Activated T-cell treated with anti-CD3 and anti-CD28 coated beads, Interleukin-2, amount 50 U/mL, for 24 hours (primary cell): ENCODE results near the gene APOBEC3C.
"Not testable (repeated sequence)": the region's sequence is repeated elsewhere in the genome, so short reads cannot be mapped to it uniquely, and the experiment has no call there.

ENCODE experiments used
- DNase-seq: peaks from one replicate; pipeline ENCODE4 v3.0.0-alpha.2; 2020
- H3K27ac Mint-ChIP-seq: 2 replicates; pipeline ENCODE4 v1.8.0; 2020; ENCODE audit warnings: mild to moderate bottlenecking, mixed read lengths
- H3K27me3 Mint-ChIP-seq: 2 replicates; pipeline ENCODE4 v1.8.0; 2020; ENCODE audit warnings: mixed read lengths
- H3K36me3 Mint-ChIP-seq: 2 replicates; pipeline ENCODE4 v1.8.0; 2020; ENCODE audit warnings: low read depth, mixed read lengths
- H3K4me1 Mint-ChIP-seq: 2 replicates; pipeline ENCODE4 v1.8.0; 2020; ENCODE audit warnings: low read depth, mixed read lengths
- H3K4me3 Mint-ChIP-seq: 2 replicates; pipeline ENCODE4 v1.8.0; 2020; ENCODE audit warnings: mild to moderate bottlenecking, moderate library complexity, mixed read lengths
- H3K9me3 Mint-ChIP-seq: 2 replicates; pipeline ENCODE4 v1.8.0; 2020; ENCODE audit warnings: mixed read lengths

Gene APOBEC3C

GRCh38 chr22:38974170-38974825 lies 39.8 kb upstream of the APOBEC3C start:
- Mint-ChIP-seq H3K9me3 (peaks cover 3% of the 10 kb centered on the region), H3K27me3 (peaks cover 17% of the 10 kb centered on the region), H3K27ac (no peak overlapping the region), H3K4me3 (no peak overlapping the region), H3K4me1 (peaks cover 8% of the 10 kb centered on the region), H3K36me3 (no peaks in the 10 kb centered on the region)
- no peak for DNase-seq

DNA sequence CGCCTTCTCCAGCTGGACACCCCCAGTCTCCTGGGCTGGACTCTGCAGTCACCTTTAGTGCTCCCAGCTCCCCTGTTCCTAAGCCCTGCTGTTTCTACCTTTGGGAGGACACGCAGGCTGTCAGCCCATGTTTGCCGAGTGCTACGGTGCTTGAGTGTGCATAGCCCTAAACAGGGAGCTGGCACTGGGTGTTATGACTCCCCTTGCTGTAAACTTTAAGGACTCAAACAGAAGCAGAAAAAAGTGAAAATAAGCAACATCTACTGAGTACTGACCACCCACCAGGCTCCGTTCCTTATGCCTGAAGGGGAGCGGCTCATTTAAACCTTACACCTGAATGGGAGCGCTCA lies 39.3 kb upstream of the APOBEC3C start:
- H3K4me1 Mint-ChIP-seq, result peaks cover 8% of the 10 kb centered on the region
- no peaks in the 10 kb centered on the region for H3K36me3 Mint-ChIP-seq
- H3K9me3 Mint-ChIP-seq, result peaks cover 3% of the 10 kb centered on the region
- H3K27me3 Mint-ChIP-seq, result peaks cover 14% of the 10 kb centered on the region
- no peak overlapping the region for H3K27ac Mint-ChIP-seq
- H3K4me3 Mint-ChIP-seq, result no peak overlapping the region
- no peak for DNase-seq

GRCh38 chr22:38977289-38977688 lies 36.8 kb upstream of the APOBEC3C start:
- H3K36me3 Mint-ChIP-seq, H3K27ac Mint-ChIP-seq, DNase-seq, H3K9me3 Mint-ChIP-seq, H3K27me3 Mint-ChIP-seq, H3K4me3 Mint-ChIP-seq: not testable (repeated sequence)
- peaks cover 22% of the 10 kb centered on the region for H3K4me1 Mint-ChIP-seq

DNA sequence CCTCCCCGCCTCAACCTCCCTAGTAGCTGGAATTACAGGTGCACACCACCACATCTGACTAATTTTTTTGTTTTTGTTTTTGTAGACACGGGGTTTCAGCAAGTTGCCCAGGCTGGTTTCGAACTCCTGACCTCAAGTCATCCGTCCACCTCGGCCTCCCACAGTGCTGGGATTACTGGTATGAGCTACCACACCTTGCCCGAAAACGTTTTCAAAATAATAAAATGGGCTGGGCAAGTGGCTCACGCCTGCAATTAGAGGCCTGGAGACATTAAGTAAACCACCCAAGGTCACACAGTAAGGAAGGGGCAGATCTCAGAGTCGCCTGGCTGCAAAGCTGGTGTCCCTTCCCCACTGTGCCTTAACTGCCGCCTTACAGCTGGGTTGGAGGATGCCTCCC lies 33.5 kb upstream of the APOBEC3C start:
- peaks cover 47% of the 10 kb centered on the region for H3K4me1 Mint-ChIP-seq
- not testable (repeated sequence) for H3K9me3 Mint-ChIP-seq, H3K27ac Mint-ChIP-seq, DNase-seq, H3K27me3 Mint-ChIP-seq, H3K36me3 Mint-ChIP-seq, H3K4me3 Mint-ChIP-seq

- H3K9me3 Mint-ChIP-seq, result peaks cover 6% of the 10 kb centered on the region
- no peak overlapping the region for H3K27ac Mint-ChIP-seq
- DNase-seq, result no peak
- peaks cover 53% of the 10 kb centered on the region for H3K4me1 Mint-ChIP-seq
- H3K4me3 Mint-ChIP-seq, result peak overlapping the region; percentile 35
- peaks cover 2% of the 10 kb centered on the region for H3K27me3 Mint-ChIP-seq
- H3K36me3 Mint-ChIP-seq, result peaks cover 5% of the 10 kb centered on the region
These were observed 32.8 kb upstream of the APOBEC3C start for GRCh38 chr22:38981005-38981991.

DNA sequence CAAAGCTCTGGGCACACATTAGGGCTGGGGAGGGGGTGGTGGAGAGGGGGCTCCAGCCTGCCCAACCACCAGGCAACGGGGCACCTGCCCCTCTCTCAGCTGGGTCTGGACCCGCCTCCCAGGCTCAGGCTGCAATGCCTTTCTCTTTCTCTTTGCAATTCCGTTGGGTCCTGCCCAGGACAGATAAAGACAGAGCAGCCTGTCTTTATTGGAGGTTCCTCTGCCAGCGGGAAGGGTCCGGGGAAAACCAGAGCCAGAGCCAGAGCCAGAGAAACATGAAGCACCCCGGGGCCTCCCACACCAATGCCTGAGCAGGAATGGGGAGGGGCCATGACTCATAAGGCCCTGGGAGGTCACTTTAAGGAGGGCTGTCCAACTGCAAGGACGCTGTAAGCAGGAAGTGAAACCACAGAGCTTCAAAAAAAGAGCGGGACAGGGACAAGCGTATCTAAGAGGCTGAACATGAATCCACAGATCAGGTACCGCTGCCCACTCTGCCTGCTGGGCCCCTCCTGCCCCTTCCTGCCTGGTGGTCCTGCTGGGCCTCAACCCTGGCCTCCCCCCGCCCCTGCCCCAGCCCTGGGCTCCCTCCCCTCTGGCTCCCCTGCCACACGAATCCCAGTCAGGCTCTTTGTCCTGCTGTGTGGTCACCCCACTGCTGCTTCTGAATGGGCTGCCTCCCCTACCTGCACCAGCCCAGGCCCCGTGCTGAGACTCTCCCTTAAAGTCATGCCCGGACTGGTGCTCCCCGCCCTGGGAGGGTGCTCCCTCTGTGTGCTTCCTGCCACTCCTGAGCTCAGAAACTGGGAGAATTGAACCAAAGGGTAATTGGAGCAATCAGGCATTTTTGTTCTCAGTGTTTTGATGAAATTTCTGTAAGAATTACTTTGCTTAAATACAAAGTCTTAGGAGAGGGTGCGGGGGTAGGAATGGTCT lies 31.8 kb upstream of the APOBEC3C start, which contains the start of gene APOBEC3B:
Gene APOBEC3B (plus strand): TSS at position 356 of the 936 bp plus-strand sequence. CDS start 107 bp downstream, at position 463.
- peaks cover 5% of the 10 kb centered on the region for H3K36me3 Mint-ChIP-seq
- H3K4me3 Mint-ChIP-seq, result peak within 1 kb of the TSS; percentile 53
- H3K4me1 Mint-ChIP-seq, result peaks cover 57% of the 10 kb centered on the region
- peak; percentile 72 for DNase-seq
- peaks cover 3% of the 10 kb centered on the region for H3K9me3 Mint-ChIP-seq
- peak within 1 kb of the TSS; percentile 61 for H3K27ac Mint-ChIP-seq
- H3K27me3 Mint-ChIP-seq, result no peaks in the 10 kb centered on the region

- H3K27me3 Mint-ChIP-seq, result no peaks in the 10 kb centered on the region
- H3K36me3 Mint-ChIP-seq, result peaks cover 5% of the 10 kb centered on the region
- peaks cover 74% of the 10 kb centered on the region for H3K4me1 Mint-ChIP-seq
- no peak for DNase-seq
- H3K4me3 Mint-ChIP-seq, result no peak overlapping the region
- peak overlapping the region; percentile 31 for H3K27ac Mint-ChIP-seq
- peaks cover 3% of the 10 kb centered on the region for H3K9me3 Mint-ChIP-seq
These were observed 29.8 kb upstream of the APOBEC3C start for GRCh38 chr22:38984224-38984623.

DNA sequence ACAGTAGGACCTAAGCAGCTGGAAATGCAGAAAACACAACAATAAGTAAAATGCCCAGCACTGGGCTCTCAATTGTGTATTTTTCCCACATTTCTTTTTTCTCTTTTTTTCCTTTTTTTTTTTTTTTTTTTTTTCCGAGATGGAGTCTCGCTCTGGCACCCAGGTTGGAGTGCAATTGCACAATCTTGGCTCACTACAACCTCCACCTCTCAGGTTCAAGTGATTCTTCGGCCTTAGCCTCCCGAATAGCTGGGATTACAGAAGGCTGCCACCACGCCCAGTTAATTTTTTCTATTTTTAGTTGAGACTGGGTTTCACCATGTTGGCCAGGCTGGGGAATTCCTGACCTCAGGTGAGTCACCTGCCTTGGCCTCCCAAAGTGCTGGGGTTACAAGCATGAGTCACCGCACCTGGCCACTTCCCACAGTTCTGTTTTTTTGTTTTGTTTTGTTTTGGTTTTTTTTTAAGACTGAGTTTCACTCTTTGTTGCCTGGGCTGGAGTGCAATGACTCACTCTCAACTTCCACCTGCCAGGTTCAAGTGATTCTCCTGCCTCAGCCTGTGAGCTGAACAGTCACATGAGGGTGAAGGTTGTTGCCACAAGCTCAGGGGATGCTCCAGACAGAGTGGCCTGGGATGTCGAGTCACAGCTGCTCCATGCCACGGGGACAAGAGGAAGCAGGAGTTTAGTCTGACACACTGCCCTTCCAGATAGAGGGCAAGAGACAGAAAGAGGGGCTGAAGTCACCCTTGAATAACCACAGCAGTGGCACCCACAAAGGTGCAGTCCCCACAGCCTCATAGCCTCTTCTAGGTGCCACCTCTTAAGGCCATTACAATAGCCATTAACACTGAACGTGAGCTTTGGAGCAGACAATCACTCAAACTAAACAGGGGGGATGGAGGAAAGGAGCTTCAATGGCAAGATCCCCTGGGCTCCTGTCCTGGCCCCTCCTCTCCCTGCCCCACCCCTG lies 29.0 kb upstream of the APOBEC3C start:
- H3K27me3 Mint-ChIP-seq, H3K36me3 Mint-ChIP-seq, H3K9me3 Mint-ChIP-seq: not testable (repeated sequence)
- H3K4me1 Mint-ChIP-seq, result peaks cover 81% of the 10 kb centered on the region
- peak overlapping the region; percentile 0 for H3K4me3 Mint-ChIP-seq
- peak; percentile 82 for DNase-seq
- H3K27ac Mint-ChIP-seq, result peak overlapping the region; percentile 86

DNA sequence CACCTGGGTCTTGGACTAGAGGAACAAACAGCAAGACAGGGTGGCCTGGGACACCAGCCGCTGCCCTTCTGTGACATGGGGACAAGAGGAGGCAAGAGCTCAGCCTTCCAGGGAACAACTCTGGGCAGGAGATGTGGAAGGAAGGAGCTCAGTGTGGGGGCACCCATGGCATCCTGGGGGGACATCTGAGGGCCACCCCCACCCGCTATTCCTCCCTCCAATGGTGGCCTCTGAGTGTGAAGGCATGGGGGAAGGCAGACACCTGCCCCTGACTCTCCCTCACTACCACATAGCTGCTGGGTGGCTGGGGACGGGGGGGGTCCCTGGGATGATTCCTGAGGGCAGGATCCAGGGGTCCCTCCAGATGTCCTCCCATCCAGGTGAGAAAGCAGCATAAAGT lies 27.4 kb upstream of the APOBEC3C start:
- Mint-ChIP-seq H3K9me3 (peaks cover 3% of the 10 kb centered on the region), H3K4me3 (no peak overlapping the region), H3K27ac (no peak overlapping the region), H3K36me3 (peaks cover 5% of the 10 kb centered on the region), H3K4me1 (peaks cover 75% of the 10 kb centered on the region), H3K27me3 (no peaks in the 10 kb centered on the region)
- no peak for DNase-seq

GRCh38 chr22:38987171-38987895 lies 26.7 kb upstream of the APOBEC3C start:
- H3K4me3 Mint-ChIP-seq, result no peak overlapping the region
- H3K36me3 Mint-ChIP-seq, result peaks cover 5% of the 10 kb centered on the region
- DNase-seq, result no peak
- peaks cover 3% of the 10 kb centered on the region for H3K9me3 Mint-ChIP-seq
- peak overlapping the region; percentile 52 for H3K27ac Mint-ChIP-seq
- peaks cover 68% of the 10 kb centered on the region for H3K4me1 Mint-ChIP-seq
- no peaks in the 10 kb centered on the region for H3K27me3 Mint-ChIP-seq

- Mint-ChIP-seq H3K4me1 (peaks cover 55% of the 10 kb centered on the region), H3K36me3 (no peaks in the 10 kb centered on the region), H3K27ac (no peak overlapping the region), H3K4me3 (no peak overlapping the region), H3K9me3 (no peaks in the 10 kb centered on the region), H3K27me3 (no peaks in the 10 kb centered on the region)
- DNase-seq, result no peak
These were observed 24.6 kb upstream of the APOBEC3C start for GRCh38 chr22:38989466-38989865.

DNA sequence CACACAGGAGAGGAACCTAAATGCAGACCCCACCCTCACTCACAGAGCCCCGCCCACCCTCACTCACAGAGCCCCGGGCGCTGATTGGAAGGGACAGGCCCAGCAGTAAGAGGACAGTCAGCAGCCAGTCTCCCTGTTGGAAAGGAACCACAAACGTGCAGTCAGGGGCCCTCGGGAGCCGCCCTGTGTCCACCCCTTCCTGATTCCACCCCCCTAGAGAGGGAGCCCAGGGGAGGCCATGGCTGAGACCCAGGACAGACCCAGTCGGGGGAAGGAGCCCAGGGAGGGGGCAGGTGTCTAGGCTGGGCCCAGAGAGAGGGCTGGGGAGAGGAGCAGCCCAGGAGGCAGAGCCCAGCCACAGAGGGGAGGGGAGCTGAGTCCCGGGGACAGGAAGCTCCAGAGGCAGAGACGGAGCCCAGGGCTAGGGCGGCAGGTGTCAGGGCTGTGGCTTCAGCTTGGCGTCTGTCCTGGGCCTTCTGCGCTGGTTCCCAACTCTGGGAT lies 21.1 kb upstream of the APOBEC3C start:
- not testable (repeated sequence) for DNase-seq, H3K36me3 Mint-ChIP-seq, H3K4me3 Mint-ChIP-seq, H3K9me3 Mint-ChIP-seq, H3K27me3 Mint-ChIP-seq, H3K27ac Mint-ChIP-seq
- H3K4me1 Mint-ChIP-seq, result peaks cover 24% of the 10 kb centered on the region

DNA sequence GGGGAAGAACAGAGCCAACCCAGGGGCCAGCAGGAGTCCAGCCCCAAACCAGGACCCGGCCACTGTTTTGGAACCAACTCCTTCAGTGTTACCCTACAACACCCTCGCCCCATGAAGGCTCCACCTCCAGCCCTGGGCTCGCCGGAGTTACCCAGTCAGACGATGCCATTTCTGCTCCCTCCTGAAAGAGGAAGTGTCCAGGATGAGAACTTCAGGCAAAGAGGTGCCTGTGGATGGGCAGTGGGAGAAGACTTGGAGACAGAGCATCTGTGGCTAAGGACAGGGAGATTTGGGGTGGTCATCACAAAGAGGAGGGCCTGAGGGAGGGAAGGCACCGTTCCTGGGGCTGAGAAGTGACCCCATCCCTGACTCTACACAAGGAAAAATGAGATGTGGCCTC lies 18.0 kb upstream of the APOBEC3C start:
- Mint-ChIP-seq H3K4me3 (no peak overlapping the region), H3K27ac (no peak overlapping the region), H3K27me3 (peaks cover 4% of the 10 kb centered on the region), H3K9me3 (peaks cover 4% of the 10 kb centered on the region), H3K4me1 (peaks cover 5% of the 10 kb centered on the region), H3K36me3 (no peaks in the 10 kb centered on the region)
- DNase-seq, result no peak
